ENCODE data around the gene PDE4A.

The PDE4A gene

DNA sequence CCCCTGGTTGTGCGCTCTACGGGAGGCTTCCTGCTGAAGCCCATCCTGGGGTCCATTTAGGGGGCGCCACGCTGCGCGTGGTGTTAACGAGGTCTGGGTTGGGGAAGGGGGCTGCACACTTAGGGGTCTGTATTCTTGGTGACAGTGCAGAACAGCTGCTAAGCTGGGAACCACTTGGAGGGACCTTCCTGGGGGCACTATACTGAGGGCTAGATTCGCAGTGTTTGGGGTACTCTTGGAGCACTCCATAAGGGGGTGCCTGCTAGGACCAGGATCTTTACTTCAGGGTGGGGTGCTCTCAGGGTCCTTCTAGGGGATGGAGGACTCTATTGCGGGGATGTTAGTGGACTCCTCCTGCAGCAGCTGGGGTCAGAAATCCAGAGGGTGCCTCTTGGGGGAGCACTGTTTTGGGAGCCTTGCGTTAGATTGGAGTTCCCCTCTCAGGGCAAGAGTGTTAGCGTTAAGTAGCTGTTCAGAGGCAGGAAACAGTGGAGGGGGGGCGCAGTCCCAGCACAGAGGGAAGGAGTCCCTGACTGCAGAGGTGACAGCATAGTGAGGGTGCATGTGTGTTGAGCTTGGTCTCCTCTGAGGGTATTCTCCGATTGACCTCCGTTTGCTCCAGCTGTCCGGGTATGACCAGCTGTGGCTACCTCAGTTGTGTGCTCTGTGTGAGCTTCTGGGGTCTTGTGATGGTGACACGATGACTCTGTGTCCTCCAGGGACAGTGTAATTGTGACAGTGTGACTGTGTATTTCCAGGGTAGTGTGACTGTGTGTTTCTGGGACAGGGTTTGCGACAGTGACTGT, 1.1 kb downstream of the PDE4A start:
- CTCF ChIA-PET, result interaction anchor here (0.6 to 13.3 kb wide), 9 partner anchors 10 to 163 kb away, joined by 3 to 392 read pairs (median 4); partner anchors contain the start of gene CDC37
- POLR2A ChIA-PET, result no interaction called here
- no peak for DNase-seq (ENCODE audit: low read depth, low spot score)
- no peak overlapping the region; the same call in 1 of the 2 replicates for H3K4me3 ChIP-seq (ENCODE audit: low read depth, low read length)
- TF ChIP-seq, protein P1, sequence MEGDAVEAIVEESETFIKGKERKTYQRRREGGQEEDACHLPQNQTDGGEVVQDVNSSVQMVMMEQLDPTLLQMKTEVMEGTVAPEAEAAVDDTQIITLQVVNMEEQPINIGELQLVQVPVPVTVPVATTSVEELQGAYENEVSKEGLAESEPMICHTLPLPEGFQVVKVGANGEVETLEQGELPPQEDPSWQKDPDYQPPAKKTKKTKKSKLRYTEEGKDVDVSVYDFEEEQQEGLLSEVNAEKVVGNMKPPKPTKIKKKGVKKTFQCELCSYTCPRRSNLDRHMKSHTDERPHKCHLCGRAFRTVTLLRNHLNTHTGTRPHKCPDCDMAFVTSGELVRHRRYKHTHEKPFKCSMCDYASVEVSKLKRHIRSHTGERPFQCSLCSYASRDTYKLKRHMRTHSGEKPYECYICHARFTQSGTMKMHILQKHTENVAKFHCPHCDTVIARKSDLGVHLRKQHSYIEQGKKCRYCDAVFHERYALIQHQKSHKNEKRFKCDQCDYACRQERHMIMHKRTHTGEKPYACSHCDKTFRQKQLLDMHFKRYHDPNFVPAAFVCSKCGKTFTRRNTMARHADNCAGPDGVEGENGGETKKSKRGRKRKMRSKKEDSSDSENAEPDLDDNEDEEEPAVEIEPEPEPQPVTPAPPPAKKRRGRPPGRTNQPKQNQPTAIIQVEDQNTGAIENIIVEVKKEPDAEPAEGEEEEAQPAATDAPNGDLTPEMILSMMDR (IDR thresholded peaks at IDR 0.05; ENCODE audit: insufficient read depth, low read length, missing control alignments), result no peak

DNA sequence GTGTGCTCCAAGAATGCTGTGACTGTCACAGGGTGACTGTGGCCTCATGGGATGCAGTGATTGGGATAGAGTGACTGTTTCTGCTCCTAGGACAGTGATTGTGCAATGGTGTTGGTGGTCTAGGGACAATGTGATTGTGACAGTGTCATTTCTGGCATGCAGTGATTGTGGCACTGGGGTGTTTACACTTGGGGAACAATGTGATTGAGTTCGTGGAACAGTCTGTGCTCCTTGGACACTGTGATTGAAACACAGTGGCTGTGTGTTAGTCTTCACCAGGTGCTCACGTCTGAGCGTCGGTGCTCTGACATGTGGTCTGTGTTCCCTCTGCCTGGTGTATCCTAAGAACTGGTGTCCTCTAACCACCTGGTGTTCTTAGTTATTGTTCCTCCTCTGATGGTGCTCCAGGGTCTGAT, 1.7 kb downstream of the PDE4A start:
- TF ChIP-seq, protein P1 (IDR thresholded peaks at IDR 0.05; ENCODE audit: insufficient read depth, low read length, missing control alignments), result no peak
- POLR2A ChIA-PET, result no interaction called here
- CTCF ChIA-PET, result interaction anchor here (0.6 to 13.3 kb wide), 9 partner anchors 9 to 163 kb away, joined by 3 to 392 read pairs (median 4); partner anchors contain the start of gene CDC37
- no peak overlapping the region for H3K4me3 ChIP-seq (ENCODE audit: low read depth, low read length)
- no peak for DNase-seq (ENCODE audit: low read depth, low spot score)

DNA sequence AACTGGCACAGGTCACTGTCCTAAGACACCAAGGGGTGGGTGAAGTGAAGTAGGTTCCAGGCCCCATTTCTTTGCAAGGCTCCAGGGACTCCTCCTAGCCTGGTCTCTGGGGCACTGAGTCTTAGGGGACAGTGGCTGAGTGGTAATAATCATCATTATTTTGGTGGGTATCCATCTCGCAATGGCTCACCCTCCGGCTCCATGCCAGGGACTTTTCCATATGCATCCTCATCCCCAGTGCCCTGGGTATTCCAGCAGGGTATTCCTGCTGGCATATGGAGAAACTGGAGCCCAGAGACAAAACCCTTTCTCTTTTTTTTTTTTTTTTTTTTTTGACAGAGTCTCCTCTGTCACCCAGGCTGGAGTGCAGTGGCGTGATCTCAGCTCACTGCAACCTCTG, 2.5 kb downstream of the PDE4A start:
- CTCF ChIA-PET, result interaction anchor here (1.0 to 13.3 kb wide), 10 partner anchors 8 to 275 kb away, joined by 3 to 392 read pairs (median 4); partner anchors contain the start of genes CDC37 and ICAM5
- POLR2A ChIA-PET, result no interaction called here
- no peak for DNase-seq (ENCODE audit: low read depth, low spot score)
- TF ChIP-seq, protein P1 (IDR thresholded peaks at IDR 0.05; ENCODE audit: insufficient read depth, low read length, missing control alignments), result no peak
- no peak overlapping the region for H3K4me3 ChIP-seq (ENCODE audit: low read depth, low read length)

DNA sequence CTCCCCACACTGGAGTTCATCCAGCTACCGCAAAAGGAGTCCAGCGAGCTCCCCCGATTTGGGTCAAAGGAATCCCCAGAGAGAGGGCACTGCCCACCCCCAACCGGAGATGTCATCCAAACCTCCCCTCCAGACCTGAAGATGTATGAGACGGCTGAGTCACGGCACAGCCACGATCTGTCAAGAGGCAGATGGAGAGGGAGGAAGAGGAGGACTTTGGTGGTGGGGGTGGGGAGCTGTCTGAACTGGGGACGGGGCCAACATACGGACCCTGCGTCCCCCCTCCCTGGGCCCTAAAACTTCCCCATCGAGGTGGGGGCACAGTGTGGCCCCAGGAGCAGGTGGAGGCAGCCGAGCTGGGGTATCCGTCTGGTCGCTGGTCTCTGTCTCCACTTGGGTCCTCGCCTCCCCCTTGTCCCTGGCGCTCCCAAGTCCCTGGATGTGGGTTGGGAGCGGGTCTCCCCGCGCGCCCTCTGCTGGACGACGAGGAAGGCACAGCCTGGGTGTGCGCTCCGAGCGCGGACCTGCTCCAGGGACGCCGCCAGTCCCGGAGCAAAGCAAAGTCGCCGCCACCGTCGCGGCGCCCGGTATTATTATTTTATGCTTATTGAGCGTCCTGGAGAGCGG, 3.8 kb downstream of the PDE4A start:
- TF ChIP-seq, protein P1 (IDR thresholded peaks at IDR 0.05; ENCODE audit: insufficient read depth, low read length, missing control alignments), result peak; percentile 98
- CTCF ChIA-PET, result interaction anchor here (0.6 to 13.3 kb wide), 16 partner anchors 9 to 293 kb away, joined by 3 to 392 read pairs (median 4); partner anchors contain the start of genes CDC37 and ICAM5
- DNase-seq (ENCODE audit: low read depth, low spot score), result no peak
- POLR2A ChIA-PET, result interaction anchor here (0.7 to 1.0 kb wide), 3 partner anchors 19 to 90 kb away, joined by 3 to 4 read pairs (median 4); partner anchors contain the start of gene CDC37
- peak overlapping the region; percentile 52 for H3K4me3 ChIP-seq (ENCODE audit: low read depth, low read length)

DNA sequence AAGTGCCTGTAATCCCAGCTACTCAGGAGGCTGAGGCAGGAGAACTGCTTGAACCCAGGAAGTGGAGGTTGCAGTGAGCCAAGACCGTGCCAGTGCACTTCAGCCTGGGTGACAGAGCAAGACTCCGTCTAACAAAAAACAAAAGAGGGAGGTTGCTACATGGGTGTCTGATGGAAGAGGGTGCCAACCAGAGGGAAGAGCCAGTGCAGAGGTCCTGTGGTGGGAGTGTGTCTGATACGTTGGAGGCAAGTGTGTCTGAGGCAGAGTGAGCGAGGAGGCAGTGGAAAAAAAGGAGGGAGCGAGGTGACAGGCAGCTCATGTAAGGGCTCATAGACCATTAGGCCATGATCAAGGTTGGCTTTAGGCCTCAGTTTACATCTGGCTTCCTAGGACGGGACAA, 6.8 kb downstream of the PDE4A start:
- DNase-seq (ENCODE audit: low read depth, low spot score), result no peak
- TF ChIP-seq, protein P1 (IDR thresholded peaks at IDR 0.05; ENCODE audit: insufficient read depth, low read length, missing control alignments), result no peak
- CTCF ChIA-PET, result interaction anchor here (0.9 to 13.3 kb wide), 5 partner anchors 10 to 177 kb away, joined by 3 to 392 read pairs (median 5); partner anchors contain the start of gene CDC37
- POLR2A ChIA-PET, result interaction anchor here (0.7 kb wide), 1 partner anchor 11 kb away, joined by 5 read pairs; no protein-coding TSS in a partner anchor
- H3K4me3 ChIP-seq (ENCODE audit: low read depth, low read length), result no peak overlapping the region

DNA sequence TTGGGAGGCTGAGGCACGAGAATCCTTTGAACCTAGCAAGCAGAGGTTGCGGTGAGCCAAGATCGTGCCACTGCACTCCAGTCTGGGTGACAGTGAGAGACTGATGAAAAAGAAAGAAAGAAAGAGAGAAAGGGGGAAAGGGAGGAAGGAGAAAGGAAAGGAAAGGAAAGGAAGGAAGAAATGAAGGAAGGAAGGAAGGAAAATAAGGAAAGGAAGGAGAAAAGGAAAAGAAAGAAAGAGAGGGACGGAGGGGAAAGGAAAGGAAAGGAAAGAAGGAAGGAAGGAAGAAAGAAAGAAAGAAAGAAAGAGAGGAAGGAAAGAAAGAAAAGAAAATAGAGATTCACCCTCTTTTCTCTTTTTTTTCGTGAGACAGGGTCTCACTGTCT, 8.7 kb downstream of the PDE4A start:
- no peak overlapping the region for H3K4me3 ChIP-seq (ENCODE audit: low read depth, low read length)
- TF ChIP-seq, protein P1 (IDR thresholded peaks at IDR 0.05; ENCODE audit: insufficient read depth, low read length, missing control alignments), result no peak
- no peak for DNase-seq (ENCODE audit: low read depth, low spot score)
- POLR2A ChIA-PET, result no interaction called here
- CTCF ChIA-PET, result interaction anchor here (3.1 to 13.3 kb wide), 2 partner anchors 8 to 19 kb away, joined by 31 to 392 read pairs; partner anchors contain the start of gene CDC37

All from AG04449 (cell line).